A549 treated with DMSO at 1 μM for 4 hours (cell line): ENCODE data around the gene KRTAP24-1. TPM values are rescaled to one million over a fixed set of nuclear protein-coding genes. Genes with fewer than 3 reads are reported as not detected.

Experiments
- total RNA-seq: library from RNA; stranded (reverse); fragments of 200-300 nt; extraction: Qiagen RNA extraction; gene quantifications from 5 replicates; pipeline ENCODE4 v1.2.3, GENCODE V29; 2022; ENCODE audit warnings: low read depth

Gene KRTAP24-1, protein sequence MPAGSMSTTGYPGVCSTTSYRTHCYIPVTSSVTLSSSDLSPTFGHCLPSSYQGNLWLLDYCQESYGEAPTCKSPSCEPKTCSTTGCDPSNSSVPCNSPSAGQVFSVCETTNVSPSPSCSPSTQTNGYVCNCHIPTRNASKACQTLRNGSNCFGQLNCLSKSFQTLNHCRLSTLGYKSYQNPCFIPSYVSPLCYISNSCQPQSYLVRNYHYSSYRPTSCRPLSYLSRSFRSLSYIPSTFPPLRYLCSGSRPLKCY
- total RNA-seq = not detected in 5 replicates

DNA sequence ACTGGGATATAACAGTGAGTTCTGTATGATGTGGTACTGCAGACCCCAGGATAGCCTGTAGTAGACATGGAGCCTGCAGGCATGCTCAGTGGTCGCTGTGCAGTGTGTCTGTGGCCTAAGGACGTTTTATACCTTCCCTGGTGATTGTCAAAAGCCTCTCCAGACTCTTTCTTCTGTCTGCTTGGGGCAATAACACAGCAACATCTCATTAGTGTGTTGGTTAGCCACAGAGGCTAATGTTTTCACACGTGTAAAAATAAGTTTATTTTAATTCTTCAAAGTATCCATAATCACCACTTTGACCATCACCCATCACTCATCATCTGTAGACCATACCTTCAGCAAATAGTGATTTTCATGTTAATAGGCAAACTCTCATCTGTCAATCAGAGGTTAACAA is at the start of gene KRTAP24-1:
TSS of gene KRTAP24-1 (minus strand) at position 101 of the 400 bp plus-strand sequence. CDS start at position 83, 18 bp downstream.

DNA sequence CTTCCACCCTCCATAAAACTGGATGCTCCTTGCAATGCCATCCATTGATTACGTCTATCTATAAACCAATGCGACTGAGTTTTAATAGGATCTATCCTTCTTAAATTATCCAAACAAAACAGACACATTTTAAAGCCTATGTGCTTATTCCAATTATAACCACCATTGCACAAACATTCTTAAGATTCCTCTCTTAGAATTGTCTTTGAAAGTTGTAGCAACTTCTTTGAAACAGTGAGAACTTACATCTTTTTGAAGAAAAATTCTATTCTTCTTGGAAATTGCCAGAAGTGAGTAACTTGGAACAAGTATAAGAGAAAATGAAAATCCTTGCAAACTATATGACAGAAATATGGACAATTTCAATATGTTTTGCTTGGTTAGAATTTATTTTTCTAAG is 37.5 kb upstream of the KRTAP24-1 start, which contains the start of gene KRTAP26-1:
TSS of gene KRTAP26-1 (minus strand) at position 101 of the 400 bp plus-strand sequence. CDS start 280 bp downstream, outside the sequence.

DNA sequence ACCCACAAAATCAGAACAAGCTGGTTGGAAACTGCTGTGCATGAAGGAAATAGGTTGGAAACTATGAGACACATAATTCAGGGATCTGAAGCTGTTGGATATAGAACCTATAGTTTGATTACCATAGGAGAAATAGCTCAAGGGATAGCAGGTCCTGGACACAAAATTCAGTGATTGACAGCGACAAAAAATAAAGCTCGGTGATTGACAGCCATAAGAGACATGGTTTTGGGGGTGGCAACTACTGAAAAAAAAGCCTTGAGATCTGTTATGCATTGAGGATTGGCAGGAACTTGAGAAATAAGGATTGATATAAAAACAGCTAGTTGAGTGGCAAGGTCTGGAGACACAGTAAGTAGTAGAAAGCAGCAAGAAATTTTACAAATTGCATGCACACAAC is 6.5 kb upstream of the KRTAP24-1 start, which contains the start of gene KRTAP25-1:
TSS of gene KRTAP25-1 (minus strand) at position 300 of the 400 bp plus-strand sequence. CDS start at position 276, 24 bp downstream.

Other genes with a start within 250 kb of the KRTAP24-1 start
- not detected in 5 replicates for gene CLDN17, start 116.1 kb downstream of the KRTAP24-1 start, total RNA-seq
- not detected in 5 replicates for gene CLDN8, start 66.9 kb downstream of the KRTAP24-1 start, total RNA-seq
- not detected in 5 replicates for gene KRTAP25-1, start 6.6 kb upstream of the KRTAP24-1 start, total RNA-seq
- not detected in 5 replicates for gene KRTAP26-1, start 37.4 kb upstream of the KRTAP24-1 start, total RNA-seq
- not detected in 5 replicates for gene KRTAP27-1, start 54.7 kb upstream of the KRTAP24-1 start, total RNA-seq
- not detected in 5 replicates for gene KRTAP23-1, start 65.7 kb upstream of the KRTAP24-1 start, total RNA-seq
- gene KRTAP13-2, start 89.3 kb upstream of the KRTAP24-1 start, total RNA-seq = not detected in 5 replicates
- gene KRTAP13-1, start 113.1 kb upstream of the KRTAP24-1 start, total RNA-seq = not detected in 5 replicates
- not detected in 5 replicates for gene KRTAP13-3, start 143.0 kb upstream of the KRTAP24-1 start, total RNA-seq
- gene KRTAP13-4, start 147.3 kb upstream of the KRTAP24-1 start, total RNA-seq = not detected in 5 replicates
- not detected in 5 replicates for gene KRTAP15-1, start 157.3 kb upstream of the KRTAP24-1 start, total RNA-seq
- not detected in 5 replicates for gene KRTAP19-1, start 197.4 kb upstream of the KRTAP24-1 start, total RNA-seq
- gene KRTAP19-2, start 204.5 kb upstream of the KRTAP24-1 start, total RNA-seq = not detected in 5 replicates
- gene KRTAP19-3, start 209.1 kb upstream of the KRTAP24-1 start, total RNA-seq = not detected in 5 replicates
- gene KRTAP19-4, start 214.2 kb upstream of the KRTAP24-1 start, total RNA-seq = not detected in 5 replicates
- not detected in 5 replicates for gene KRTAP19-5, start 219.2 kb upstream of the KRTAP24-1 start, total RNA-seq